Measurements from ENCODE around the gene TMEM271. TPM values are rescaled to one million over a fixed set of nuclear protein-coding genes. Genes with fewer than 3 reads are reported as not detected.
"Not testable (repeated sequence)": the region's sequence is repeated elsewhere in the genome, so short reads cannot be mapped to it uniquely, and the experiment has no call there.

TMEM271 gene
- total RNA-seq, 4 donors from 2014 or later = not detected

DNA sequence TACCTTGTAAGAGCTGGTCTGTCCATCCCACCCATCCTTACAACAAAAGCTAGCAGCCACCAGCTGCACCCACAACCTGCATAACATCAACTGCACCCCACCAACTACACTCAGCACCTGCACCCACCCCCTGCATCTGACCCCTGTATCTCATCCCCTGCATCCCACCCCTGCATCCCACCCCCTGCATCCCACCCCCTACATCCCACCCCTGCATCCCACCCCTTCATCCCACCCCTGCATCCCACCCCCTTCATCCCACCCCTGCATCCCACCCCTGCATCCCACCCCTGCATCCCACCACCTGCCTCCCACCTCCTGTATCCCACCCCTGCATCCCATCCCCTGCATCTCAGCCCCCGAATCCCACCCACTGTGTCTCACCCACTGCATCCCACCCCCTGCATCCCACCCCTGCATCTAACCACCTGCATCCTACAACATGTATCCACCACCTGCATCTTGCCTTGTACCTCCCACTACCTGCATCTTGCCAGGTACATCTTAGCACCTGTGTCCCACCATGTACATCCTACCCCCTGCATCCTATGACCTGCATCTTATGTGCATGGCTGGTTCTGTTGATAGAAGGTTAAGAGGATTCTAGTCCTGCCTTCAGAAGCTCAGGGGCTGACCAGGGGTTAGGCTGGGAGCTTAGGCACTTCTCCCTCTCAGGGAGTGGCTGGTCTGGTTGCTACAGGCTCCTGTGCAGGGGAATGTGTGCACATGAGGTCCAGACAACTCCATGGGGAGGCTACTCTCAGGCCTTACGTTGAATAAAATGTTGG, 9.4 kb downstream of the TMEM271 start:
- no peaks in the 10 kb centered on the region for H3K4me1 ChIP-seq
- H3K27ac ChIP-seq = no peak overlapping the region
- no peak for DNase-seq
- peaks cover 0 to under 1% of the 10 kb centered on the region in 2 donors for H3K27me3 ChIP-seq
- TF ChIP-seq POLR2A (IDR thresholded peaks at IDR 0.05) (no peak), CTCF (IDR thresholded peaks at IDR 0.05) (no peak)
- no peaks in the 10 kb centered on the region for H3K9me3 ChIP-seq
- no peak overlapping the region for H3K4me3 ChIP-seq
- intact Hi-C loops (cut with DNase I; ENCODE audit: low total_unique reads) = no loop called here
- H3K36me3 ChIP-seq = no peaks in the 10 kb centered on the region

DNA sequence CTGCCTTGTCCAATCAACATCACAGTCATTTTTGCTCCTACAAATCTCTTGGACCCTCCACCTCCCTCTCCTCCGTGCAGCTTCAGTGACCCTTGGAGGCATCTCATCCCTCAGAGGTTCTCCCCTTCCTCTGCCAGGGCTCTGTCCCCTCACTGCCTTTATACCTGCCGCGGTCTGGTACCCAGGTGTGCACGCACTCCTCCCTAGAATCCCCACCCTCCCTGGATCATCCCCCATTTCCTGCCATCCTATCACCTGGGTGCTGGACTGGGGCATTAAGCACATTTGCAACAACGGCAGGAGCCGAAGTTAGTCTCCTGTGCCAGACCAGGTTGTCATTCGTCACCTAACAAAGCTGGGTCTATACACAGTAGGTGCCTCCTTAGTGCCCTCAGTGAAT, 10.1 kb downstream of the TMEM271 start:
- DNase-seq = no peak
- H3K36me3 ChIP-seq = no peaks in the 10 kb centered on the region
- no peaks in the 10 kb centered on the region for H3K9me3 ChIP-seq
- no peak overlapping the region for H3K27ac ChIP-seq
- intact Hi-C loops (cut with DNase I; ENCODE audit: low total_unique reads) = no loop called here
- no peaks in the 10 kb centered on the region for H3K4me1 ChIP-seq
- no peaks in the 10 kb centered on the region for H3K27me3 ChIP-seq
- no peak for TF ChIP-seq POLR2A (IDR thresholded peaks at IDR 0.05)
- no peak for TF ChIP-seq CTCF (IDR thresholded peaks at IDR 0.05)
- no peak overlapping the region for H3K4me3 ChIP-seq

- H3K4me3 ChIP-seq; DNase-seq; H3K27ac ChIP-seq; H3K4me1 ChIP-seq; intact Hi-C loops (cut with DNase I; ENCODE audit: low total_unique reads); H3K36me3 ChIP-seq; H3K27me3 ChIP-seq; H3K9me3 ChIP-seq: not testable (repeated sequence)
These were observed 10.5 kb downstream of the TMEM271 start for GRCh38 chr4:565614-566013.

DNA sequence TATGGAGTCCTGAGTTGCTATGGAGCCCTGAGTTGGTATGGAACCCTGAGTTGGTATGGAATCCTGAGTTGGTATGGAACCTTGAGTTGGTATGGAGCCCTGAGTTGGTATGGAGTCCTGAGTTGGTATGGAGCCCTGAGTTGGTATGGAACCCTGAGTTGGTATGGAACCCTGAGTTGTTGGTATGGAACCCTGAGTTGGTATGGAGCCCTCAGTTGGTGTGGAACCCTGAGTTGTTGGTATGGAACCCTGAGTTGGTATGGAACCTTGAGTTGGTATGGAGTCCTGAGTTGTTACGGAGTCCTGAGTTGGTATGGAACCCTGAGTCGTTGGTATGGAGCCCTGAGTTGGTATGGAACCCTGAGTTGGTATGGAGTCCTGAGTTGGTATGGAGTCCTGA, 13.6 kb downstream of the TMEM271 start:
- H3K4me3 ChIP-seq; H3K27me3 ChIP-seq; H3K4me1 ChIP-seq; H3K27ac ChIP-seq; H3K9me3 ChIP-seq; DNase-seq; intact Hi-C loops (cut with DNase I; ENCODE audit: low total_unique reads); H3K36me3 ChIP-seq: not testable (repeated sequence)

DNA sequence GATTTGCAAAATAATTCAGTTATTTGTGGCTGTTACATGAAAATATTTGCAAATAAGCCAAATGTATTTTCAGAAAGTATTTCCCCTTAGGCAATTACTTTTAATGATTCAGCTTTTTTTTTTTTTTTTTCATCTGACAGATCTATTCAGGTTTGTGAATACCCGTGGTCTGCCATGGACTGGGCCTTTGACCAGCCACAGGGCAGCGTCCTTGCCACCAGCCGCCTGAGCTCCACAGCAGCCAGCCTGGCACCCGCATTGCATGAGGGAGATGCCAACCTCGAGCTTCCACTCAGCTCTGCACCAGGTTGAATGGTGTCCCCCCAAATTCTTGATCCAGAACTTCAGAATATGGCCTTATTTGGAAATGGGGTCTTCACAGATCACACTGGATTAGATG, 14.7 kb downstream of the TMEM271 start:
- Histone ChIP-seq H3K36me3 (no peaks in the 10 kb centered on the region), H3K4me1 (no peaks in the 10 kb centered on the region), H3K27ac (no peak overlapping the region), H3K9me3 (no peaks in the 10 kb centered on the region), H3K27me3 (no peaks in the 10 kb centered on the region), H3K4me3 (no peak overlapping the region)
- intact Hi-C loops (cut with DNase I; ENCODE audit: low total_unique reads) = no loop called here
- DNase-seq = no peak
- TF ChIP-seq POLR2A (IDR thresholded peaks at IDR 0.05) (no peak), CTCF (IDR thresholded peaks at IDR 0.05) (no peak)

DNA sequence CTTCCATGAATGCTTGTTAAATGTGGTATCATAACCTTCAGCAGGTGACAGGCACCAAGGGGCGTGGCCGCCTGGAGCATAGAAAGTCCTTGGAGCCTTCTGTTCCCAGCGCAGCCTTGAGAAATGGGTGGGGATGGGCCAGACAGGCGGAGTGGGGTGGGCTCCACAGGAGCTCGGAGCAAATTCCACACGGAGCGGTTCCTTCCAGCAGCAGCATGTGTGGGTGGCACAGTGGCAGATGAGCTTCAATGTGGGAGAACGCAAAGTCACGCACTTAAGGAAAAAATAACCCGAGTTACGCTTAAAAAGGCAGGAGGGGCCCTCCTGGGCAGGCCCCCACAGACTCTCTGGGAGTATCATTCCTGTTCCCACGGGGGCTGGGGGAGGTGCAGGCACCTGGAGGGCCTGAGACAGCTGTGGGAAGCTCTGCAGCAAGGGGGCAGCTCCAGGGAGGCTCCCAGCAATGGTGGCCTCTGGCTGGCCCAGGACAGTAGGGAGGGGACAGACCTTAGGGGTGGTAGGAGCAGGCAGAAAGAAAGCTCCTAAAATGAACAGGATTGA, 15.3 kb downstream of the TMEM271 start:
- DNase-seq = no peak
- H3K9me3 ChIP-seq = no peaks in the 10 kb centered on the region

More for the DNA sequence above, 15.3 kb downstream of the TMEM271 start:
- intact Hi-C loops (cut with DNase I; ENCODE audit: low total_unique reads) = no loop called here
- no peak overlapping the region for H3K27ac ChIP-seq
- no peaks in the 10 kb centered on the region for H3K27me3 ChIP-seq
- no peaks in the 10 kb centered on the region for H3K36me3 ChIP-seq
- H3K4me1 ChIP-seq = no peaks in the 10 kb centered on the region
- no peak for TF ChIP-seq CTCF (IDR thresholded peaks at IDR 0.05)
- no peak for TF ChIP-seq POLR2A (IDR thresholded peaks at IDR 0.05)
- H3K4me3 ChIP-seq = no peak overlapping the region

Data from uterus (tissue), 4 donors.